Naive thymus-derived CD8-positive, alpha-beta T cell (primary cell): ENCODE data around the gene DPH2. TPM values are rescaled to one million over a fixed set of nuclear protein-coding genes. Genes with fewer than 3 reads are reported as not detected.

Source experiments
- ATAC-seq, 2 donors: fragments of 150-1000 bp; cut with Tn5 transposase in 1 of 2; sonication (Bioruptor Pico), chemical (Tn5 transposase) in 1 of 2; 1 replicate in 1 of 2; 2 replicates in 1 of 2; pipeline ENCODE4 v1.10.0; 2021; ENCODE audit warnings: mild to moderate bottlenecking in 2 of 2, moderate library complexity in 2 of 2
- POLR2A ChIA-PET: fragments of 350-600 bp; sonication (Branson Sonifier 250); formaldehyde crosslinking; loops from one replicate; lab custom pipeline; 2021; ENCODE audit warnings: antibody characterized with exemption; lab: Charles Lee
- DNase-seq, 10 donors: peaks; one replicate each; pipeline versions ENCODE4 v3.0.0 to v3.0.0-alpha.2; 2020 to 2022
- H3K27ac Mint-ChIP-seq, 10 donors: one replicate each; pipeline ENCODE4 v1.8.0; 2020 to 2022; ENCODE audit warnings: mild to moderate bottlenecking in 10 of 10, mixed read lengths in 10 of 10, moderate library complexity in 4 of 10, inconsistent platforms in 1 of 10
- H3K27me3 Mint-ChIP-seq, 5 donors: one replicate each; pipeline ENCODE4 v1.8.0; 2021 to 2022; ENCODE audit warnings: mixed read lengths in 5 of 5
- H3K36me3 Mint-ChIP-seq, 3 donors: one replicate each; pipeline ENCODE4 v1.8.0; 2020 to 2022; ENCODE audit warnings: mixed read lengths in 3 of 3, mild to moderate bottlenecking in 2 of 3, inconsistent platforms in 1 of 3
- H3K4me1 Mint-ChIP-seq, 4 donors: one replicate each; pipeline ENCODE4 v1.8.0; 2021 to 2022; ENCODE audit warnings: mixed read lengths in 4 of 4
- H3K4me3 Mint-ChIP-seq, 10 donors: one replicate each; pipeline ENCODE4 v1.8.0; 2020 to 2022; ENCODE audit warnings: mild to moderate bottlenecking in 10 of 10, mixed read lengths in 10 of 10, moderate library complexity in 6 of 10, inconsistent platforms in 1 of 10
- H3K9me3 Mint-ChIP-seq, 9 donors: one replicate each; pipeline ENCODE4 v1.8.0; 2020 to 2022; ENCODE audit warnings: mixed read lengths in 9 of 9, mild to moderate bottlenecking in 3 of 9, inconsistent platforms in 1 of 9, moderate library complexity in 1 of 9
- polyA plus RNA-seq, 3 donors: library from polyadenylated mRNA; unstranded; fragments of 300-500 nt; fragmentation: Illumina TruSeq; gene quantifications; one replicate each; pipeline ENCODE4 v1.2.3, GENCODE V29; 2021
- total RNA-seq, 8 experiments: library from RNA in 2 of 8; stranded (reverse) in 2 of 8; gene quantifications; one replicate each; pipeline ENCODE4 v1.2.3 and lab custom pipeline; 2021 to 2026

The DPH2 gene
- total and polyA plus RNA-seq, 5 experiments from 2014 or later = 30.2 to 40.4 (median 35.7) TPM

GRCh38 chr1:43946236-43947060, 23.4 kb upstream of the DPH2 start, which contains the start of gene IPO13:
TSS of gene IPO13 (plus strand) at chr1:43946950. CDS start at chr1:43947601, 651 bp downstream.
- Mint-ChIP-seq H3K36me3 (peaks cover 3 to 13% (median 6%) of the 10 kb centered on the region in 3 donors), H3K9me3 (no peaks in the 10 kb centered on the region), H3K4me3 (peak within 1 kb of the TSS; percentile 88 to 98 (median 92)), H3K4me1 (peaks cover 37 to 63% (median 58%) of the 10 kb centered on the region in 4 donors), H3K27me3 (no peaks in the 10 kb centered on the region), H3K27ac (peak within 1 kb of the TSS; percentile 90 to 97 (median 96))
- POLR2A ChIA-PET = interaction anchor here (0.5 to 2.6 kb wide), 11 partner anchors 11 to 741 kb away, joined by 3 to 13 read pairs (median 4); partner anchors contain the start of genes ATP6V0B, DPH2 and ST3GAL3
- DNase-seq = peak; percentile 90 to 99 (median 94)
- ATAC-seq = peak; percentile 95 to 97

- DNase-seq (peak in 1 of 10 donors; percentile 18), ATAC-seq (peak in 1 of 2 donors; percentile 4)
- H3K9me3 Mint-ChIP-seq = no peaks in the 10 kb centered on the region
- no peaks in the 10 kb centered on the region for H3K27me3 Mint-ChIP-seq
- H3K4me1 Mint-ChIP-seq = peaks cover 37 to 65% (median 59%) of the 10 kb centered on the region in 4 donors
- H3K36me3 Mint-ChIP-seq = peaks cover 3 to 13% (median 6%) of the 10 kb centered on the region in 3 donors
- peak overlapping the region; percentile 90 to 97 (median 96) for H3K27ac Mint-ChIP-seq
- peak overlapping the region; percentile 88 to 98 (median 92) for H3K4me3 Mint-ChIP-seq
- POLR2A ChIA-PET = interaction anchor here (0.5 to 2.6 kb wide), 6 partner anchors 13 to 741 kb away, joined by 3 to 13 read pairs (median 6); partner anchors contain the start of genes ATP6V0B, DPH2 and ST3GAL3
Observed at GRCh38 chr1:43947061-43947873, 22.5 kb upstream of the DPH2 start.

- Mint-ChIP-seq H3K4me3 (peak overlapping the region; percentile 88 to 98 (median 92)), H3K4me1 (peaks cover 34 to 65% (median 55%) of the 10 kb centered on the region in 4 donors), H3K27ac (peak overlapping the region; percentile 6 to 97 (median 89)), H3K27me3 (no peaks in the 10 kb centered on the region), H3K9me3 (no peaks in the 10 kb centered on the region), H3K36me3 (peaks cover 3 to 13% (median 6%) of the 10 kb centered on the region in 3 donors)
- ATAC-seq (no peak), DNase-seq (no peak)
- POLR2A ChIA-PET = interaction anchor here (1.4 to 2.1 kb wide), 2 partner anchors 13 to 27 kb away, joined by 4 to 11 read pairs; partner anchors contain the start of gene ATP6V0B
Observed at GRCh38 chr1:43947874-43948437, 21.9 kb upstream of the DPH2 start.

GRCh38 chr1:43949678-43950077, 20.1 kb upstream of the DPH2 start:
- H3K4me1 Mint-ChIP-seq = peaks cover 32 to 61% (median 51%) of the 10 kb centered on the region in 4 donors
- no peak for DNase-seq
- no peaks in the 10 kb centered on the region for H3K27me3 Mint-ChIP-seq
- H3K36me3 Mint-ChIP-seq = peaks cover 3 to 10% (median 6%) of the 10 kb centered on the region in 3 donors
- peak overlapping the region in 2 of 10 donors; percentile 4 to 58 for H3K4me3 Mint-ChIP-seq
- H3K27ac Mint-ChIP-seq = peak overlapping the region in 2 of 10 donors; percentile 20 to 50
- POLR2A ChIA-PET = no interaction called here
- no peaks in the 10 kb centered on the region for H3K9me3 Mint-ChIP-seq
- ATAC-seq = no peak

GRCh38 chr1:43951021-43951985, 18.5 kb upstream of the DPH2 start:
- Mint-ChIP-seq H3K36me3 (peaks cover 3 to 11% (median 6%) of the 10 kb centered on the region in 3 donors), H3K4me1 (peaks cover 30 to 45% (median 35%) of the 10 kb centered on the region in 4 donors), H3K27me3 (no peaks in the 10 kb centered on the region), H3K9me3 (no peaks in the 10 kb centered on the region), H3K27ac (peak overlapping the region in 1 of 10 donors; percentile 79), H3K4me3 (no peak overlapping the region)
- POLR2A ChIA-PET = no interaction called here
- no peak for DNase-seq
- ATAC-seq = no peak

- Mint-ChIP-seq H3K9me3 (no peaks in the 10 kb centered on the region), H3K36me3 (peaks cover 3 to 19% (median 6%) of the 10 kb centered on the region in 3 donors), H3K4me3 (no peak overlapping the region), H3K4me1 (peaks cover 25 to 37% (median 28%) of the 10 kb centered on the region in 4 donors), H3K27me3 (no peaks in the 10 kb centered on the region), H3K27ac (no peak overlapping the region)
- no peak for DNase-seq
- POLR2A ChIA-PET = interaction anchor here (0.6 to 1.7 kb wide), 2 partner anchors 18 to 320 kb away, joined by 5 to 6 read pairs; partner anchors contain the start of gene DPH2
- no peak for ATAC-seq
Observed at GRCh38 chr1:43952731-43953346, 17.0 kb upstream of the DPH2 start.

GRCh38 chr1:43953361-43953760, 16.4 kb upstream of the DPH2 start:
- ATAC-seq = no peak
- Mint-ChIP-seq H3K36me3 (peaks cover 3 to 24% (median 6%) of the 10 kb centered on the region in 3 donors), H3K9me3 (no peaks in the 10 kb centered on the region), H3K27me3 (no peaks in the 10 kb centered on the region), H3K27ac (no peak overlapping the region), H3K4me3 (no peak overlapping the region), H3K4me1 (peaks cover 20 to 32% (median 25%) of the 10 kb centered on the region in 4 donors)
- no peak for DNase-seq
- POLR2A ChIA-PET = interaction anchor here (1.1 to 1.7 kb wide), 2 partner anchors 17 to 246 kb away, joined by 3 to 6 read pairs; partner anchors contain the start of genes DPH2 and ST3GAL3

- peaks cover 6 to 25% (median 7%) of the 10 kb centered on the region in 3 donors for H3K36me3 Mint-ChIP-seq
- H3K4me1 Mint-ChIP-seq = peaks cover 13 to 25% (median 19%) of the 10 kb centered on the region in 4 donors
Observed at GRCh38 chr1:43954036-43954435, 15.8 kb upstream of the DPH2 start.

GRCh38 chr1:43956234-43956633, 13.6 kb upstream of the DPH2 start:
- no peak overlapping the region for H3K27ac Mint-ChIP-seq
- H3K4me1 Mint-ChIP-seq = peaks cover 0 to 7% (median 4%) of the 10 kb centered on the region in 4 donors
- no peaks in the 10 kb centered on the region for H3K27me3 Mint-ChIP-seq
- no peaks in the 10 kb centered on the region for H3K9me3 Mint-ChIP-seq
- DNase-seq (no peak), ATAC-seq (no peak)
- POLR2A ChIA-PET = interaction anchor here (0.7 kb wide), 1 partner anchor 14 kb away, joined by 4 read pairs; the partner anchor contains the start of gene DPH2
- H3K4me3 Mint-ChIP-seq = no peak overlapping the region
- peaks cover 0 to 22% (median 6%) of the 10 kb centered on the region in 3 donors for H3K36me3 Mint-ChIP-seq

More at GRCh38 chr1:43954036-43954435, 15.8 kb upstream of the DPH2 start:
- Mint-ChIP-seq H3K27me3 (no peaks in the 10 kb centered on the region), H3K9me3 (no peaks in the 10 kb centered on the region), H3K4me3 (no peak overlapping the region), H3K27ac (no peak overlapping the region)
- no peak for ATAC-seq
- POLR2A ChIA-PET = interaction anchor here (1.1 to 1.7 kb wide), 2 partner anchors 16 to 247 kb away, joined by 3 to 6 read pairs; partner anchors contain the start of genes DPH2 and ST3GAL3
- DNase-seq = no peak

GRCh38 chr1:43957407-43958040, 12.3 kb upstream of the DPH2 start:
- Mint-ChIP-seq H3K36me3 (peaks cover 4 to 27% (median 6%) of the 10 kb centered on the region in 3 donors), H3K4me1 (peaks cover 0 to 8% (median 1%) of the 10 kb centered on the region in 4 donors), H3K27ac (peak overlapping the region in 2 of 10 donors; percentile 43 to 66), H3K9me3 (no peaks in the 10 kb centered on the region), H3K4me3 (no peak overlapping the region), H3K27me3 (no peaks in the 10 kb centered on the region)
- POLR2A ChIA-PET = no interaction called here
- no peak for DNase-seq
- no peak for ATAC-seq
